Dedifferentiated amniotic fluid mesenchymal stem cell (primary cell): ENCODE data around the gene ZNF74.
"Not testable (repeated sequence)": the region's sequence is repeated elsewhere in the genome, so short reads cannot be mapped to it uniquely, and the experiment has no call there.

Source experiments
- DNase-seq: peaks from one replicate; pipeline ENCODE4 v3.0.0-alpha.2; 2016; ENCODE audit errors: extremely low spot score

ZNF74 gene

GRCh38 chr22:20393705-20394476, at the start of gene ZNF74:
TSS of gene ZNF74 (plus strand) at chr22:20394151. CDS start at chr22:20394629, 478 bp downstream.
- peak; percentile 67 for DNase-seq

GRCh38 chr22:20346553-20346952, 47.4 kb upstream of the ZNF74 start:
- not testable (repeated sequence) for DNase-seq

- not testable (repeated sequence) for DNase-seq
Measured at GRCh38 chr22:20352536-20352935, 41.4 kb upstream of the ZNF74 start.

DNA sequence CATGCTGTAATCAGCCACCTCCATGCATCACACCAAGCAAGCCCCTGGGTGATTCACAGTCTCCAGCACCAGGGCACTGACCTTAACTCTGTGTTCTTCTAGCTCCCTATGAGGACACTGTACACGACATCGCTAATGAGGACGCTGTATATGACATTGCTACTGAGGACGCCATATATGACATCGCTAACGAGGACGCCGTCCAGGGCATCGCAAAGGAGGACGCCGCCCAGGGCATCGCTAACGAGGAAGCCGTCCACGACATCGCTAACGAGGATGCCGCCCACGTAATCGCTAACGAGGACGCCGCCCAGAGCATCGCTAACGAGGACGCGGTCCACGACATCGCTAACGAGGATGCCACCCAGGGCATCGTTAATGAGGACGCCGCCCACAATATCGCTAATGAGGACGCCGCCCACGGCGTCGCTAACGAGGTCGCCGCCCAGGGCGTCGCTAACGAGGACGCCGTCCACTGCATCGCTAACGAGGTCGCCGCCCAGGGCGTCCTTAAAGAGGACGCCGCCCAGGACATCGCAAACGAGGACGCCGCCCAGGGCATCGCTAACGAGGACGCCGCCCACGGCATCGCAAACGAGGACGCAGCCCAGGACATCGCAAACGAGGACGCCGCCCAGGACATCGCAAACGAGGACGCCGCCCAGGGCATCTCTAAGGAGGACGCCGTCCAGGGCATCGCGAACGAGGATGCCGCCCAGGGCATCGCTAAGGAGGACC, 39.5 kb upstream of the ZNF74 start:
- DNase-seq = no peak

DNA sequence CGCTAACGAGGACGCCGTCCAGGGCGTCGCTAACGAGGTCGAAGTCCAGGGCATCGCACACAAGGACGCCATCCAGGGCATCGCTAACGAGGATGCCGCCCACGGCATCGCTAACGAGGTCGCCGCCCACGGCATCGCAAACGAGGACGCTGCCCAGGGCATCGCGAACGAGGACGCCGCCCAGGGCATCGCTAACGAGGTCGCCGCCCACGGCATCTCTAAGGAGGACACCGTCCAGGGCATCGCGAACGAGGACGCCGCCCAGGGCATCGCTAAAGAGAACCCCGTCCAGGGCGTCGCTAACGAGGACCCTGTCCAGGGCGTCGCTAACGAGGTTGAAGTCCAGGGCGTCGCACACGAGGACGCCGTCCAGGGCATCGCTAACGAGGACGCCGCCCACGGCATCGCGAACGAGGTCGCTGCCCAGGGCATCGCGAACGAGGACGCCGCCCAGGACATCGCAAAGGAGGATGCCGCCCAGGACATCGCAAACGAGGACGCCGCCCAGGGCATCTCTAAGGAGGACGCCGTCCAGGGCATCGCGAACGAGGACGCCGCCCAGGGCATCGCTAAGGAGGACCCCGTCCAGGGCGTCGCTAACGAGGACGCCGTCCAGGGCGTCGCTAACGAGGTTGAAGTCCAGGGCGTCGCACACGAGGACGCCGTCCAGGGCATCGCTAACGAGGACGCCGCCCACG, 37.9 kb upstream of the ZNF74 start:
- not testable (repeated sequence) for DNase-seq

- DNase-seq = not testable (repeated sequence)
Measured at GRCh38 chr22:20356906-20357305, 37.0 kb upstream of the ZNF74 start.

- DNase-seq = not testable (repeated sequence)
Measured at GRCh38 chr22:20357967-20358366, 36.0 kb upstream of the ZNF74 start.

DNA sequence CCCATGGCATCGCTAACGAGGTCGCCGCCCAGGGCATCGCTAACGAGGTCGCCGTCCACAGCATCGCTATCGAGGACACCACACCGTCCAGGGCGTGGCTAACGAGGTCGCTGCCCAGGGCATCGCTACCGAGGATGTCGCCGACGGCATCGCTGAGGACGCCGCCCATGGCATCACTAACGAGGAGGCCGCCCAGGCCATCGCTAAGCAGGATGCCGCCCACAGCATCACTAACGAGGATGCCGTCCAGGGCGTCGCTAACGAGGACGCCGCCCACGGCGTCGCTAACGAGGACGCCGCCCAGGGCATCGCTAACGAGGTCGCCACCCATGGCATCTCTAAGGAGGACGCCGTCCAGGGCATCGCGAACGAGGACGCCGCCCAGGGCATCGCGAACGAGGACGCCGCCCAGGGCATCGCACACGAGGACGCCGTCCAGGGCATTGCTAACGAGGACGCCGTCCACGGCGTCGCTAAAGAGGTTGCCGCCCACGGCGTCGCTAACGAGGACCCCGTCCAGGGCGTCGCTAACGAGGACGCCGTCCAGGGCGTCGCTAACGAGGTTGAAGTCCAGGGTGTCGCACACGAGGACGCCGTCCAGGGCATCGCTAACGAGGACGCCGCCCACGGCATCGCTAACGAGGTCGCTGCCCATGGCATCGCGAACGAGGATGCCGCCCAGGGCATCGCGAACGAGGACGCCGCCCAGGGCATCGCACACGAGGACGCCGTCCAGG, 35.3 kb upstream of the ZNF74 start:
- DNase-seq = not testable (repeated sequence)

GRCh38 chr22:20360261-20360660, 33.7 kb upstream of the ZNF74 start:
- DNase-seq = not testable (repeated sequence)

DNA sequence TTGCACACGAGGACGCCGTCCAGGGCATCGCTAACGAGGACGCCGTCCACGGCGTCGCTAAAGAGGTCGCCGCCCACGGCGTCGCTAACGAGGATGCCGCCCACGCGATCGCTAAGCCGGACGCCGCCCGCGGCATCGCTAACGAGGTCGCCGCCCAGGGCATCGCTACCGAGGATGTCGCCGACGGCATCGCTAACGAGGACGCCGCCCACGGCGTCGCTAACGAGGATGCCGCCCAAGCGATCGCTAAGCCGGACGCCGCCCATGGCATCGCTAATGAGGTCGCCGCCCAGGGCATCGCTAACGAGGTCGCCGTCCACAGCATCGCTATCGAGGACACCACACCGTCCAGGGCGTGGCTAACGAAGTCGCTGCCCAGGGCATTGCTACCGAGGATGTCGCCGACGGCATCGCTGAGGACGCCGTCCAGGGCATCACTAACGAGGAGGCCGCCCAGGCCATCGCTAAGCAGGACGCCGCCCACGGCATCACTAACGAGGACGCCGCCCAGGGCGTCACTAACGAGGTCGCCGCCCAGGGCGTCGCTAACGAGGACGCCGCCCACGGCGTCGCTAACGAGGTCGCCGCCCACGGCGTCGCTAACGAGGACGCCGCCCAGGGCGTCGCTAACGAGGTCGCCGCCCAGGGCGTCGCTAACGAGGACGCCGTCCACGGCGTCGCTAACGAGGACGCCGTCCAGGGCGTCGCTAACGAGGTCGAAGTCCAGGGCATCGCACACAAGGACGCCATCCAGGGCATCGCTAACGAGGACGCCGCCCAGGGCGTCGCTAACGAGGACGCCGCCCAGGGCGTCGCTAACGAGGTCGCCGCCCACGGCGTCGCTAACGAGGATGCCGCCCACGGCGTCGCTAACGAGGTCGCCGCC, 32.8 kb upstream of the ZNF74 start:
- not testable (repeated sequence) for DNase-seq

DNA sequence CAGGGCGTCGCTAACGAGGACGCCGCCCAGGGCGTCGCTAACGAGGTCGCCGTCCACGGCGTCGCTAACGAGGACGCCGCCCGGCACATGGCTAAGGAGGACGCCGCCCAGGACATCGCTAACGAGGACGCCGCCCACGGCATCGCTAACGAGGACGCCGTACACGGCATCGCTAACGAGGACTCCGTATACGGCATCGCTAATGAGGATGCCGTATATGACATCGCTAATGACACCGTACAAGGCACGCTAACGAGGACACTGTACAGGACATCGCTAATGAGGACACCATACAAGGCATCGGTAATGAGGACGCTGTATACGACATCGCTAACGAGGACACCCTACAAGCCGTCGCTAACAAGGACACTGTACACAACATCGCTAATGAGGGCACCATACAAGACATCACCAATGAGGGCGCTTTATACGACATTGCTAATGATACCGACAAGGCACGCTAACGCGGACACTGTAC, 32.2 kb upstream of the ZNF74 start:
- DNase-seq = not testable (repeated sequence)

DNA sequence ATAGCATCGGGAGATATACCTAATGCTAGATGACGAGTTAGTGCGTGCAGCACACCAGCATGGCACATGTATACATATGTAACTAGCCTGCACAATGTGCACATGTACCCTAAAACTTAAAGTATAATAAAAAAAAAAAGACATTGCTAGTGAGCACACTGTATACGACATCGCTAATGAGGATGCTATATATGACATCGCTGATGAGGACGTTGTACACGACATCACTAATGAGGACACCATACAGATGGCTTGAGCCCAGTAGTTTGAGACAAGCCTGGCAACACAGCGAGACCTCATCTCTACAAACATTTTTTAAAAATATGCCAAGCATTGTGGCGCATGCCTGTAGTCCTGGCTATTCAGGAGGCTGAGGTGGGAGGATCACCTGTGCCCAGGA, 31.5 kb upstream of the ZNF74 start:
- DNase-seq = not testable (repeated sequence)

DNA sequence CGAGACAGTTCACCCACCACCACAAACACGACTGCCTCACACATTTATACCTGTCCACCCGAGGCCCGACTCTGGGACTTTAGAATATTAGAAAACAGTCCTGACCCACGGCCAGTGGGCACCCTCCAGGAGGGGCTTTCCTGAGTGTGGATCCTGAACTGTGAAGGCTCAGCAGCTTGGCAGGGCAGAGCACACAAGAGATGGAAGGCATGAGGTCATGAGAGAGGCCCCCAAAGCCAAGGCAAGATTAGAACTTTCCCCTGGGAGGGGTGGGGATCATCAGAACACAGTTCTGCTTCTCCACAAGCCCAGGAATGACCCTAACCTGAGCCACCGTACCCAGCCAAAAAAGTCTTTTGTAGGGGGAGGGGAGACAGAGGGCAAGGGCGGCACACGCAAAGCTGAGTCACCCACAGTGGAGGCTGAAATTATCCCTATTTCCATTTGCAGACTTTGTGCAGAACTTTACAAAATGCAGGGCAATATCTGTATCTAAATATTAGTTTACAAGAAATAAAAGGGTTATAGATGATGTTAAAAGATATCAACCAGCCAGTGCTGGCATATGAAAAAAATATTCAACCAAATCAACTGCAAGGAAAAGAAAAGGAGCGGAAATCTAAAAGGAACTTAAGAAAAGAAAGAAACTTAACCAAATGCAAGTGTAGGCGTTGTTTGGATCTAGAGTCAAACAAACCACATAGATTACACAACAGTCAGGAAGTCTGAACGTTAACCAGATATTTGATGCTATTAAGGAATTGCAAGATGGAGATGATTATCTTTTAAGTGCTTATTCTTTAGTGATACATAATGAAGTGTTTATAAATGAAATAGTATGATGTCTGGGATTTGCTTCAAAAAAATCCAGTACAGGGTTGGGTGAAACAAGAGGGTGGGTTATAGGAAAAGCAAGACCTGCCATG, 29.4 kb upstream of the ZNF74 start:
- DNase-seq = not testable (repeated sequence)

GRCh38 chr22:20366841-20367240, 27.1 kb upstream of the ZNF74 start:
- DNase-seq = not testable (repeated sequence)

DNA sequence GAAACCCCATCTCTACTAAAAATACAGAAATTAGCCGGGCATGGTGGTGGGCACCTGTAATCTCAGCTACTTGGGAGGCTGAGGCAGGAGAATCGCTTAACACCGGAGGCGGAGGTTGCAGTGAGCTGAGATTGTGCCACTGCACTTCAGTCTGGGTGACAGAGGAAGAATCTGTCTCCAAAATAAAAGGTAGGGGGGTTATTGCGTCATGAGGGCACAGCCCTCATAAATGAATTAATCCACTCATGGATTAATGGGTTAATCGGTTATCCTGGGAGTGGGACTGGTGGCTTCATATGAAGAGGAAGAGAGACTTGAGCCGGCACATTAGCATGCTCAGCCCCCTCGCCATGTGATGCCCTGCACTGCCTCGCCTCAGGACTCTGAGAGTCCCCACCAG, 25.1 kb upstream of the ZNF74 start:
- DNase-seq = not testable (repeated sequence)

DNA sequence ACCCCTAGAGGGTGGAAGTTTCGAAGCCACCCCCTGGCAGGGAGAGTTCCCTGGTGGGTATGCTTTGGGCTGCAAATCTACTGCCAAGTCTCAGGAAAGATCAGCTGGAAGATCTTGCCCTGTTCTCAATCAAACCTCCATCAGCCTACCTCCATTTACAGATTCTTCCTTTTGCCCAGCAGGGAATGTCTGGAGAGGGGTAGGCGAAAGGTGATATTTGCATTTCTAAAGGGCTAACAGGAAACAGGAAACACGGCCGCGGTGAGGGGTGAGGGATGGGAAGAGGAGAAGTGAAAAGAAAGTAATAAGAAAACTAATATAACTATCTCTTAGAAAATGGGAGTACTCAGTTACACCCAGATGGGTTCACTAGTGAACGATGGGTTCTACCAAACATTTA, 22.3 kb upstream of the ZNF74 start:
- not testable (repeated sequence) for DNase-seq

DNA sequence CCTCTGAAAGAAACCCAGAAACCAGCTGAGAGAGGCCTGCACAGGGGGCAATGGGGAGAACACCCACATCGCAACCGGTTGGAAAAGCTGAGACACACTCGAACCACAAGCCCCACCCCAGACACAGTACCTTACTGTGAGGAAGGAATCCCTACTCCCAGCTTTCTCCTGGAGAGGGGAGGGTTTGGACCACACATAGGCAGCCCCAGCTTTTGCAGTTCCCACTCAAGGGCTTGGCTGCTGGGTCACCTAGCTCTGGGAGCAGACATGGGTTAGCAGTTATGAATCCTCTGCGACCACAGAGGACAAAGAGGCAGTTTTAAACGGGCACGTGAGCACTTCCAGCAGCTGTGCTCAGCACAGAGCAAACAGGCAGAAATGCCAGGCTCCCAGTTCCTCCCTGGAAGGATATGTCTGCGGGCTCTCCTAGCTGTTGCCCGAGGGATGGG, 21.5 kb upstream of the ZNF74 start:
- DNase-seq = not testable (repeated sequence)

DNA sequence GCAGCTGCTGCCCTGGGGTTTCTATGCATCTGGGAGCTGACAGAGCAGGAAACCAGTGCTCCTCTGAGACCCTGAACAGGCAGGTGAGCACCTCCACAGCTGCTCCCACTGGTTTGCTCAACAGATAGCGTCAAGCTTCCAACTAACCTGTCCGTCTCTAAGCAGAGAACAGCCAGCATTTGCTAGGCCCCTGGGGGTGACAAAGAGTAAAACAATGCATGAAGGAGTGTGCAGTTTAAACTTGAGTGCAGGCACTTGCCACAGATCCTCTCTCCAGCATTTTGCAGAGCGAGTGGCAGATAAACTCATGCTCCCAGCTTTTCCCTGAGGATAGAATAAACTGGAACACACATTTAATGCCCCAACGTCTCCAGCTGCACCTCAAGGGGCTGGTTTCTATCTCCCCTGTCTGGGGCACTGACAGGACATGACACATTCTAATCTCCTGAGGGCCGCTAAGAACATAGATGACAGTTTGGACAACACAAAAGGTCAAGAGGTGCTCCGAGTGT, 20.7 kb upstream of the ZNF74 start:
- not testable (repeated sequence) for DNase-seq

GRCh38 chr22:20374130-20374529, 19.8 kb upstream of the ZNF74 start:
- not testable (repeated sequence) for DNase-seq
